NOMO-1 (cell line): Measurements from ENCODE around the gene ASCC1.

Experiments
- DNase-seq, 2 experiments: peaks; one replicate each; lab custom pipeline; 2025; ENCODE audit not compliant: unreplicated experiment in 2 of 2; lab: John Stamatoyannopoulos, UW

The ASCC1 gene

GRCh38 chr10:72105098-72105475, 111.0 kb downstream of the ASCC1 start:
- no peak for DNase-seq

- DNase-seq: no peak
Measured at GRCh38 chr10:72104472-72105097, 111.5 kb downstream of the ASCC1 start.

DNA sequence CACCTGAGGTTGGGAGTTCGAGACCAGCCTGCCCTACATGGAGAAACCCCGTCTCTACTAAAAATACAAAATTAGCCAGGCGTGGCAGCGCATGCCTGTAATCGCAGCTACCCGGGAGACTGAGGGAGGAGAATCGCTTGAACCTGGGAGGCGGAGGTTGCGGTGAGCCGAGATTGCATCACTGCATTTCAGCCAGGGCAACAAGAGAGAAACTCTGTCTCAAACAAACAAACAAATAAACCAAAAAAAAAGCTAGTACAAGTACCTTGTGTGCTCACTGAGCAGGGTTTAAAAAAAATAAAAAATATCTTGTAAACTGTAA, 116.5 kb downstream of the ASCC1 start:
- no peak for DNase-seq

DNA sequence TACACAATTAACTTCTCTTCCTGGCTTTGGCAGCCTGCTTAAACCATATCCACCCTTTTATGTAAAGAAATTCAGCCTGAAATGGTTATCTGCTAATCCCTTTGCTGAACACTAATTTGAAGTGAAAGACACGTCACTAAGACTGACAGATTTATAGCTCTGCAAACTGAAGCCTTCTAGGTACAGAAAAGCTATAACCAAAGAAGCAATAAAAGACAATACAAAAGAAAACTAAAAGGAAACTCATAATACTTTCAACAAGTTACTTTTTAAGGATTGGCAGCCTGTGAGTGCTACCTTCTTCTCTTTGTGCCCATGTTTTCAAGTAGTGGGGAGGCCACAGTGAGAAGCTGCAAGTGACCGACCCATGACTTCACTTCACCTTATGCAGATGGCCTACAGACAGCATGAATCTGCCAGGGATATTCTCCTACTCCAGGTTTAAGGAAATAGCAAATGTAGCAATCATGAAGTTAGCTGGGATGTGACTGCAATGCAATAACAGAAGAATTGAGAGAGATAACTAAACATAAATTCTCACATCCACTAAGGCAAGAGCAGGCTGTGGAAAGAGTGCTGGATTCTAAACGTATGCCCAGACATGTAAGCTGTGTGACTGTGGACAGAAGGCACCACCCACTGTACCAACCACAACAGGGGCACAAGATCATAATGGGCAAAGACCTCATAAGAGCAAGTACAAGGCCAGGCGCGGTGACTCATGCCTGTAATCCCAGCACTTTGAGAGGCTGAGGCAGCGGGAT, 117.1 kb downstream of the ASCC1 start:
- DNase-seq: no peak

DNA sequence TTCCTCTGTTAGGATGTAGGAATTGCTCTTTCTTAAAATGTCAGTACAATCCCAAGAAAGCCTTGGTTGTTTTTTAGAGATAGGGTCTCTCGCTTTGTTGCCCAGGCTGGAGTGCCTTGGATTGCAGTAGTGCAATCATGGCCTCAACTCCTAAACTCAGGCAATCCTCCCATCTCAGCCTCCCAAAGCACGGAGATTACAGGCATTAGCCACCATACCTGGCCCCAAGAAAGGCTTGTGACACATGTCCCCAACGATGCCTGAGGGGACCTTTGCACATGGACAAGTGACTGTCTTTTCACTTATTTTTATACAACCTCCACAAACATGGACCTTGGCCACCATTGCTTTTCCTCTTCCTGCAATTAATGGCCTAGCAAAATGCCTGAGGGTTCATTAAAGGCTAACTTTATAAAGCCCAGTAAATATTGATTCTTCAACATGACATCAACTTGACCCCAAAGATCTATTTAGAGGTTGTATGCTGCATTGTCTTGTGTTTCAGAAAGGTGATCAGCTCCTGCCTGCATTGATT, 117.7 kb downstream of the ASCC1 start:
- no peak for DNase-seq

GRCh38 chr10:72097448-72098300, 118.4 kb downstream of the ASCC1 start:
- DNase-seq: no peak

DNA sequence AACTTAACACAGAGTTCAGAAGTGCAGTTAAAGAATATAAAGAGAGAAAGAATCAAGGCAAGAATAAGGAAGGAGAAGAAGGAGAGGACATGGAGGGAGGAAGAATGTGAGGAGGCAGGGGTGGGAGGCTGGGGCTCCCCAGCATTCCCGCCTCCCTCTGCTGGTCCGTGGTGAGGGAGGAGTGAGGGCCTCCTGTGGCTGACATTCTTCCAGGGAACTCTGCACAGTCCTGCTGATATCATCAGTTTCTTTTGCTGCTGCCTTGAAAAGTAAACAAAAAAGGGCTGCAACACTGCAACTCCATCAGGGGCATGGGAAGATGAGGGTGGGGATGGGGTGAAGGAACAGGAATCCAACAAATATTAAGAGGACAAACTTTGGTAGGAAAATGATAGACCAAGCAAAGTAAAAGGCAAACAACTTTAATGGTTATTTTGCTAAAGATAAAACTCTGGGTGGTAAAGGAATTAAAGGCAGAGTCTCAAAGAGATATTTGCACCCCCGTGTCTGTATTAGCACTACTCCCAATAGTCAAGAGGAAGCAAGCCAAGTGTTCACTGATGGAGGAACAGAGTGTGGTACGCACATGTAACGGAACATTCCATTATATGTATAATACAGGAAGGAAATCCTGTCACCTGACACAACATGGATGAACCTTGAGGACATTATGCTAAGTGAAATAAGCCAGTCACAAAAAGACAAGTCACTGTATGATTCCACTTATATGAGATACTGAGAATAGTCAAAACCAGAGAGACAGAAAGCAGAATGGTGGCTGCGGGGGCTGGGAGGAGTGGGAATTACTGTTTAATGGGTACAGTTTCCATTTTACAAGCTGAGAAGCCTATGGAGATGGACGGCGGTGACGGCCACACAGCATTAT, 119.7 kb downstream of the ASCC1 start:
- no peak for DNase-seq

GRCh38 chr10:72095195-72095594, 120.9 kb downstream of the ASCC1 start:
- no peak for DNase-seq

GRCh38 chr10:72094574-72094973, 121.5 kb downstream of the ASCC1 start:
- no peak for DNase-seq

DNA sequence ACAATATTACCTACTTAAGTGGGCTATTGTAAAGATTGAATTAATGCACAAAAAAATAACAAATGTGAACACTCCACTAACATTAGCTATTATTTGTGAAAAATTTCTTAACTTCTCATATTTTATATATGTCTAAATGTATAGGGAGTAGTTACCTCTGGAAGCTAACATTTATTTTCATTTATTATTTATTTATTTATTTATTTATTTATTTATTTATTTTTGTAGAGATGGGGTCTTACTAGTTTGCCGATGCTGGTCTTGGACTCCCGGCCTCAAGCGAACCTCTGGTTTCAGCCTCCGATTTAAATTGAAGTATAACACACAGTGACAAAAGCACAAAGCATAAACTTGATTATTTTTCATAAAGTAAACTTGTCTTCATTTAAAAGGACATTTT, 122.6 kb downstream of the ASCC1 start:
- DNase-seq: no peak

DNA sequence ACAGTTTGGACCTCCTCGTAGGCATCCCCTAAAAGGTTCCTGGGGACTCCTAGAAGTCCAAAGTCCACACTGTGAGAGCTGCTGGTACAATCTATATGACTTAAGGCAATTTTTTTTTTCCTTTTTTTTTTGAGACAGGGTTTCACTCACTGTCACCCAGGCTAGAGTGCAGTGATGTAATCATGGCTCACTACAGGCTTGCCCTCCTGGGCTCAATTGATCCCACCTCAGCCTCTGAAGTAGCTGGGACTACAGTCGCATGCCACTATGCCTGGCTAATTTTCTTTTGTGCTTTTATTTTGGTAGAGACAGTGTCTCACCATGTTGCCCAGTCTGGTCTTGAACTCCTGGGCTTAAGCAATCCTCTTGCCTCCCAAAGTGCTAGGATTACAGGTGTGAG, 123.1 kb downstream of the ASCC1 start:
- no peak for DNase-seq

GRCh38 chr10:72092171-72092924, 123.7 kb downstream of the ASCC1 start:
- no peak for DNase-seq

GRCh38 chr10:72090326-72090725, 125.8 kb downstream of the ASCC1 start:
- no peak for DNase-seq

DNA sequence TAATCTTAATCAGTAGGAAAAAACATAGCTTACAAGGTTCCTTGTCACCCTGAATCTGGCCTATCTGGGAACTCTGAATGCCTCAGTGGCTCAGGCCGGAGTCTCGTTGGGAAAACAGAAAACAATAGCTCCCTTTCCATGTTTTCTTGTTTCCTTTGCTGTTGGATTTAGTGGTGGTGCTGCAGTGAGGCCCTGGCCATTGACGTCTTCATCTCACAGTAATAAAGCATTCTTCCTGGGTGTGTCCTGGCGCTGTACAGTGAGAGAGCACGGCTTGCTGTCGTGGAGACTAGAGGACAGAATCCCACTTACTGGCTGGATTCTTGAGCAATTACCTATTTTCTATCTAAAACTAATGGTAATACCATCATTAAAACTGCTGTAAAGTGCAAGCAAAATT, 126.5 kb downstream of the ASCC1 start:
- no peak for DNase-seq

GRCh38 chr10:72088889-72089575, 127.0 kb downstream of the ASCC1 start:
- peak; percentile 34 to 57 for DNase-seq

GRCh38 chr10:72087969-72088888, 127.8 kb downstream of the ASCC1 start, which contains the start of gene SPOCK2:
SPOCK2 (minus strand) TSS chr10:72088551; CDS start chr10:72088328, 223 bp downstream.
- no peak for DNase-seq

- no peak for DNase-seq
Measured at GRCh38 chr10:72087392-72087968, 128.6 kb downstream of the ASCC1 start.
